ENCODE data around the gene MAPK1.
"Not testable (repeated sequence)": the region's sequence is repeated elsewhere in the genome, so short reads cannot be mapped to it uniquely, and the experiment has no call there.

MAPK1 gene

DNA sequence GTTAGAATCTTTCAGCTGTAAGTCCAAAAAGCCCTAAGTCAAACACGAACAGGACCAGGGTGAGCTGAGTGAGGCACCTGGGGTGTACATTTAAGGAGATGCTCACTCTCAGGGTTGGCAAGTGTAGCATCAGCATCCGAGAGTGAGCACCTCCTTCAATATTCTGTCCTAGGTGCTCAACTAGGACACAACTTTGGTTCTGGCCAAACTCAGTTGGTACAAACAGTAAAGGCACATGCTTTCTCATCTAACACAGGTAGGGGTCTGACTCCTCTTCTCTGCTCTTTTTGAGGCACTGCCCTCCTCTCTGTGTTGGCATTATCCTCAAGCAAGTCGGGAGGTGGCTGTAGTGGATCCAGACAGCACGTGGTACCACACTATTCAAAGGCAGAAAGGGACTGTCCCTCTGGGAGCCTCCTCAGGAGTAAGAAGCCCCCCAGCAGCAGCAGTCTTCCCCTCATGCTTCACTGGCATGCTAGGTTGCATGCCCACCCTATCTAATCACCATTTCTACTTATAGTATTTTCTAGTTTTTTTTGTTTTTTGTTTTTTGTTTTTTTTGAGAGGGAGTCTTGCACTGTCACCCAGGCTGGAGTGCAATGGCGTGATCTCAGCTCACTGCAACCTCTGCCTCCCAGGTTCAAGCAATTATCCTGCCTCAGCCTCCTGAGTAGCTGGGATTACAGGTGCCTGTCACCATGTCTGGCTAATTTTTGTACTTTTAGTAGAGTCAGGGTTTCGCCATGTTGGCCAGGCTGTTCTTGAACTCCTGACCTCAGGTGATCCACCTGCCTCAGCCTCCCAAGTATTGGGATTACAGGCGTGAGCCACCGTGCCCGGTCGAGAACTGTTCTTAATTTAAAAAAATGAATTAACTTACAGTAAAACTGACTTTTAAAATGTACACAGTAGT is 14.7 kb upstream of the MAPK1 start:
- no peak for DNase-seq

DNA sequence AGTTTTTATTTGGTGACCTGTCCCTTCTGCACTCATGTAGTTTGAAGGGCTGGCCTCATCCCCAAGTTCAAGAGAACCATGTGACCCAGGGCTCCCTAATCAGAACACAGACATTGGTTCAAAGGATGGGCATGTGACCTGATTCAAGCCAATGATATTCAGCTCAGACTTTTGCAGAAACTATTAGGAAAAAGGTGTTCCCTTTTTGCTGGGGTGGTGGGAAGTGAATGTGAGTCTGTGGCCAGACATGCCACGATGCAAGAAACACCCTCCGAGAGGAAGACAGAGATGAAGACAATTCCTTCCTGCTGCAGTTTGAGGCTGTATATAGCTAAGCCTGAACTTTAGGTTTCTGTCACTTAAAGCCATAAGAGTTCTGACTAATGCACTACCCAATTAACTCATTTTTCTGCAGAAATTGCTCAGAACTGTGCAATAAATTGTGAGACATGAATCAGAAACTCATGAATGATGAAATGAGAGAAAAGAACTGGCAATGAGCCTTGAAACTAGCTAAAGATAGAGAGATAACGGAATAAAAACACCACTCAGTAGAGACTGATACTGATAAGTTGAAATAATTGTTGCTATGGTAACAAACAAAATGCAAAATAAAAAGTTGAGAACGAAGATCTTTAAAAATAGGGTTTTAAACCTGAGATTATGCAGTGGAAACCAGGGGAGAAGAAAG is 9.2 kb upstream of the MAPK1 start:
- DNase-seq, result no peak

DNA sequence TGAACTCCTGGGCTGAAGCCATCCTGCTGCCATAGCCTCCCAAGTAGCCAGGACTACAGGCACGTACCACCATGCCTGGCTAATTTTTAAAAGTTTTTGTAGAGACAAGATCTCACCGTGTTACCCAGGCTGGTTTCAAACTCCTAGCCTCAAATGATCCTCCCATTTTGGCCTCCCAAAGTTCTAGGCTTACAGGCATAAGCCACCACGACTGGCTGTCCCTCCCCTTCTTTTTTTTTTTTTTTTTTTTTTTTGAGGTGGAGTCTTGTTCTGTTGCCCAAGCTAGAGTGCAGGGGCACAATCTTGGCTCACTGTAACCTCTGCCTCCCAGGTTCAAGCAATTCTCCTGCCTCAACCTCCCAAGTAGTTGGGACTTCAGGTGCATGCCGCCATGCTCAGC is 7.5 kb upstream of the MAPK1 start:
- not testable (repeated sequence) for DNase-seq

DNA sequence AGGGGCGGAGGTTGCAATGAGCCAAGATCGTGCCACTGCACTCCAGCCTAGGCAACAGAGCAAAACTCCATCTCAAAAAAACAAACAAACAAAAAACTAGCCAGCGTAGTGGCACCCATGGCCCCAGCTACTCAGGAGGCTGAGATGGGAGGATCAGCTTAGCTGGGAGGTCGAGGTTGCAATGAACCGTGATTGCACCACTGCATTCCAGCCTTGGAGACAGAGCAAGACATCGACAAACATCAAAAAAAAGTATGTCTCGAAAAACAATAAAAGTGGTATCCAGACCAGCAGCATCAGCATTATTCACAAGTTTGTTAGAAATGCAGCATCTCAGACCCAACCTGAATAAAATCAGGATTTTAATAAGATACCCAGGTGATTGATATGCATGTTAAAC is 6.2 kb upstream of the MAPK1 start:
- no peak for DNase-seq

DNA sequence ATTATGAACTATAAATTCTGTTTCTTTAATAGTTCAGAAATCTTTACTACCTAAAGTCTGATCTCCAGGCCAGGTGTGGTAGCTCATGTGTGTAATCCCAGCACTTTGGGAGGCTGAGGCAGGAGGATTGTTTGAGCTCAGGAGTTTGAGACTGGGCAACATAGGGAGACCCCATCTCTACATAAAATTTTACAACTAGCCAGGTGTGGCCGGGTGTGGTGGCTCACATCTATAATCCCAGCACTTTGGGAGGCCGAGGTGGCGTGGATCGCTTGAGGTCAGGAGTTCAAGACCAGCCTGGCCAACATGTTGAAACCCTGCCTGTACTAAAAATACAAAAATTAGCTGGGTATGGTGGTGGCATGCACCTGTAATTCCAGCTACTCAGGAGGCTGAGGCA is 5.3 kb upstream of the MAPK1 start:
- DNase-seq, result not testable (repeated sequence)

DNA sequence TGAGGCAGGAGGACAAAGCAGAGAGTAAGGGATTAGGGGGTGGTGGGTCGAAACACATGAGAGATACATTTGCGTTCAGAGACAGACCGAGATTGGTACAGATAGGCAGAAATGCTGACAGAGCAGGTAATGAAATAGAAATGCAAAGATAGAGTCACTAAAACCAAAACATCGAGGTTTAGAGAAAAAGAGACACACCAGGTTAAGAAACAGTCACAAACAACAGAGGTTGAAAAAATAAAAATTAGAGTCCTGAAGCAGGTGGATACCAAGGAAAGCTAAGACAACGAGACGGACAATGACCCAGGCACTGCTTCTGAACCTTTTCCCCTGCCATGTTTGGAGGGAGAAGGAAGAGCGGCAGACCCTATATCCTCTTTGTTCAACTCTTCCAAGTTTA is 1.2 kb upstream of the MAPK1 start:
- no peak for DNase-seq

DNA sequence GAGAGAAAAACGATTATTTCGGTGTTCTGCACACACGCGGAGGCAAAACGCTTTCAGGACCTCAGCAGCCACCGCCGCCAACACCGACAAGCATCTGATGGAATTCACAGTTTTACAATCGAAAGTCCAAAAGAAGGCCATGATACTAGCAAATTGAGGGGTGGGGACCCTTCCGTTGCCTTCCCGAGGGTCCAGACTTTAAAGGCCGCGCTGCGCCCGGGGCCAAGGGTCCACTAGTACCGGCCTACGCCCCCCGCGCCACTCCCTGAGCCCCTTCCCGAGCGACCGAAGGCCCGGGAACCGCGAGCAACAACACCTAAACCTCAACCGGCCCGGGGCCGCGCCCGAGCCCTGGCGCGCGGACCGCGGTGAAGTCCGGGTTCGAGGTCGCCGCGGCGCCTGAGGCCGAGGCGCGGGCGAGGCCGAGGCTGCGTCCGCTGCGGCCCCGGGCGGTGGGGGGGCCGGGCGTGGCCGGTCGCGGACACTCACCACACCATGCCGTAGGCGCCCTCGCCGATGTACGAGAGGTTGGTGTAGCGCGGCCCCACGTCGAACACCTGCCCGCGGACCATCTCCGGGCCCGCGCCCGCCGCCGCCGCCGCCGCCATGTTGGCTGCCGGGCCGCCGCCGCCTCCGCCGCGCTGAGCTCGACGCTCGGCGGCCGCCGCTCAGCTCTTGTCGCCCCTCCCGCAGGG is 465 bp downstream of the MAPK1 start:
- peak; percentile 24 for DNase-seq

DNA sequence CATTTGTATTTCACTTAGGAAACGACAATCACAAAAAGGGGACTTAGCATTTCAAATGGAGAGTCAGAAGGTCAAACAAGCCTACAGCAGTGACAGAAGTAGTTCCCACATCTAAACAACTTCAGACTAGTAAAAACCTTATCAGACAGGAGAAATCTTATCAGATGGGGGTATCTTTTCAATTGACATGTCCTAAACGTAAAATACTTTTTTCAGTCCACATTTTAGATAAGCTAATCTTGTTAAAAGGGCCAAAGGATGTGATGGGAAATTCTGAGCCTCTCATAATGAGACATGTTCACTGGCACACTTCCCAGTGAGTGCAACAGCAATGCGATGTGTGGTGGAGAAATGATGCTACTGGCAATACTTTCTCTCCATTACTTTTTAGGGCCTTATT is 2.4 kb downstream of the MAPK1 start:
- DNase-seq, result no peak

DNA sequence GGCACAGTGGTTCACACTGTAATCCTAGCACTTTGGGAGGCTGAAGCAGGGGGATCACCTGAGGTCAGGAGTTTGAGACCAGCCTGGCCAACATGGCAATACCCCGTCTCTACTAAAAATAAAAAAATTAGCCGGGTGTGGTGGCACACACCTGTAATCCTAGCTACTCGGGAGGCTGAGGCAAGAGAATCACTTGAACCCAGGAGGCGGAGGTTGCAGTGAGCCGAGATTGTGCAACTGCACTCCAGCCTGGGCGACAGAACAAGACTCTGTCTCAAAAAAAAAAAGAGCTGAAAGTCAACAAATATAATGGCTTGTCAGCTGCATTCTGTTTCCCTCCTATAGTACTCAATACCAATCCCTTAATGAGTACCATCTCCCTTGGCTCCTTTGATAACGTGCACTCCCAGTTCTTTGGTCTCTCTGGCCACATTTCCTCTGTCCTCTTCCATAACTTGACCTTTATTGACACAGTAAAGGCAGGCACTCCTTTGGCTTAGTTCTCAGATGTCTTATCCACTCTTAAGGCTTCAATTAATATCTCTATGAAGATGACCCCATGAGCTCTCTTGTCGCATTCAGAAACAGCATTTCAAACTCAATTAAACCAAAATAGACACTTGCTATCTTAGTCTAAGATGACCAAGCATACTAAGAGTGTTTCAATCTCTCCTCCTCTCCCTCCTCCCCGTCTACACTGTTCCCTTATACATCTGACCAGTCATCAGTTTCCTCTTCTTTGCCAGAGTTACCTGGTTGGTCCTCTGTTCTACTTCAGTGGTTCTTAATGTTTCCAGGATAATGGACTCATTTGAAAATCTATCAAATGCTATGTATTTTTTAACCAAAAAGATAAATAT is 4.8 kb downstream of the MAPK1 start:
- no peak for DNase-seq

DNA sequence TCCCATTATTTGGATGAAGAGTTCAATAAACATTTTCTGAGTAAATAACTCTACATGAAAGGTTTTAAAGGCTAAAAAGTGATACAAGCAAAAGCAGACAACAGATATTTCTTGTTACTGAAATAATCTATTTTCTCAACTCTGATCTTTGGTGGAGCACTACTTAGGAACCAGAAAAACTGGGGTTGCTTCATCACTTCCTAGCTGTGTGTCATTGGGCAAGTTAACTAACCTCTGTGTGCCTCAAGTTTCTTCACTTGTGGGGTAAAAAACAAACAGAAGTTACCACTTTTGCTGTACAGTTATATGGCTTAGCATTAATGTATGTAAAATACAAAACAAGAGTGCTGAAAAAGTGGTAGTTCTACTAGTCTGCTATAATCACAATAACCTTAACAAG is 5.6 kb downstream of the MAPK1 start:
- DNase-seq, result no peak

DNA sequence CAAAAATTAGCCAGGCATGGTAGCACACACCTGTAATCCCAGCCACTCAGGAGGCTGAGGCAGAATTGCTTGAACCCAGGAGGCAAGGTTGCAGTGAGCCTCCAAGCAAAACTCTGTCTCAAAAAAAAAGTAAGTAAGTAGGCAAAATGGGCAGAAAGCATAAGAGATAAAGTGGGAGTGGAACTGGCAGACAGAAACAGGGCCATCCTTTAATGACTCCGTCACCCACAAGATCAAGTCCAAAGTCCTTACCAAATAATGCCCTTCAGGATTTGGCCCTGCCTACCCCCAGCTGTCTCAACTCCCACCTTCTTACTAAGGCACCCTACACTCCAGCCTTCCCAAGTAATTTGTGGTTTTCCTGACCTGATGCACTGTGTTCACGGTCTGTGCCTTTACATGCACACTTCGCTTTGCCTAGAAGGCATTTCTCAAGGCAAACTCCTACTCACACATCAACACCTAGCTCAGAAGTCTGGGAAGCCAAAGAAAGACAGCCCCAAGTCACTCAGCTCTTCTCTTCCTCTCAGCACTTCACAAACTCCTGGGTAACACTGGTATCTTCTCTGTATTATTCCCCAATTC is 6.1 kb downstream of the MAPK1 start:
- DNase-seq, result no peak

DNA sequence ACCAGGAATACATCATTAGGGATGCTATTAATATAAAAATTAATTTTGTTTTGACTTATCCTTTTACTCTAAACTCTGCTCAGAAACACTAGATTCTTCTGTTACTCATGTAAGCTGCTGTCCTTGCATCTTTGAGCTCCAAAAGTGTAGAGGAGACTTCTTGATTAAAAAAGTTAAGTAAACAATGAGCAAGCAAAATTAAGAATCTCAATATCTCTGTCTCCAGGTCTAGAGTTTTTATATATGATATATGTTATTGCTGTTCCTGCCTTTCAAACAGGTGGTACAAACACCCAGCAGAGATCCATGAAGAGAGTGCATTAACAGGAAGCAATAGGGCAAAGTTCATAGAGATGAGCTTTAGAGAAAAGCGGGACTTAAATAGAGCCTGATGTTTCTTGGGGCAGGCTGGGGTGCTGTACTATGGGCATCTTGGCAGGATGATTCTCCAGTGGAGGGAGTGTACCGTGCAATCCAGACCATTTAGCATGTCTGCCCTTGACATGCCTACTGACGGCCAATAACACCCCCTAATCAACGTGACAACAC is 6.9 kb downstream of the MAPK1 start:
- DNase-seq, result no peak

DNA sequence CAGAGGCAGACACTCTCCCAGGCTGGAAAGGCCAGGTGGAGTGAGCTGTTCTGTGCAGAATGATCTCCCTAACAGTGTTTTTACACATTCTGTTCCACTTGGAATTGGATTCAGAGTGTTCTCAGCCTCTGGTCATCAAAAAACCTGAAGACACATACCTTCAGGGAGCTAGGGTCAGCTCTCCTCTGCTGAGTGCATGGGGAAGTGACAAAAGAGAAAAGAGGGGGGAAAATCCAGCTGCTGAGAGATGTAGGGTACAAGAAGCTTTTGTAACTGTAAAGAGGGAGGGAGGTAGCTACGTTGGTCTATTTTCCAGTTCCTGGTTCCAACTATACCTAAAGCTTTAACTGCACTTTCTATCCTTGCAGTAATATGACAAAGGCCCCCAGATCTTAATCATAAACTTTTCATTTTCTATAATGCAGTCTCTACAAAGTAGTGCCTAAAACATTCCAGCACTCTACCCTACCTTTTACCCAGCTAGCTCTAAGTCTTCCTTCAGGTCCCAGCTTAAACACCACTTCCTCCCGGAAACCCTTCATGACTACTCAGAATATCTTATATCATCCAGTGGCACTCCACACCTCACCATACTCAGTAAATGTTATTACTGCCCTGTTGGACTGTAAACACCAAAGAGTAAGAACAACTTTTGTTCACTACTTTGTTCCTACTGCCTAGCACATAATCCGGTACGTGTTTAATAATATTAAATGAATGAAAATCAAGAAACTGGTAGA is 9.2 kb downstream of the MAPK1 start:
- DNase-seq, result no peak

DNA sequence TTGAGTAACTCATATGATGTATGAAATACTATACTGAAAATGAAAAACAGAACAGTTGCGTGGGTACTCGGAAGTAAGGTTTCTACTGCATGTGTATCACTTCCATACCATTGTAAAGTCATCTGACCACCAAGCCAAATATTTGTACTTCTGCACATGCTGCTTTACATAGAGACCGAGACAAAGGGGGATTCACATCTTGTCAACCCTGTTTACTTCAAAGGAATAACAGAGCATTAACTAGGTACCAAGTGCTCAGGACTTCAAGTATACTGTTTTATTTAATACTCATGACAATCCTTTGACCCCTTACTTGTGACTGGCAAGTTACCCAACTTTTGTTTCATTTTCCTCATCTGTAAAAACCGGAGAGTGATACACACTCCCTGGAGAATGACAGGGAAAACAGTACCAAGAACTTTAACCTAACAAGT is 9.9 kb downstream of the MAPK1 start:
- no peak for DNase-seq

DNA sequence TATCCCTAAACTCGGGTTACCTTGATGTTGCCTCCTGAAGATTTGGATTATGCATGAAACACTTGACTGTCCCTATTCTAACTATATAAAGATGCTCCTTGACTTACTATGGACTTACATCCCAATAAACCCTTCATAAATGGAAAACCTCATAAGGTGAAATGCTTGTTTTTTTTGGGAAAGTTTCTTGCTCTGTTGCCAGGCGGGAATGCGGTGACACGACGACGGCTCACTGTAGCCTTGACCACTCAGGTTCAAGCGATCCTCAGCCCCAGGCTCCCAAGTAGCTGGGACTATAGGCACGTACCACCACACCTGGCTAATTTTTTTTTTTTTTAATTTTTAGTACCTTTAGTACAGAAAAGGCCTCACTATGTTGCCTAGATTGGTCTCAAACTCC is 10.6 kb downstream of the MAPK1 start:
- no peak for DNase-seq

DNA sequence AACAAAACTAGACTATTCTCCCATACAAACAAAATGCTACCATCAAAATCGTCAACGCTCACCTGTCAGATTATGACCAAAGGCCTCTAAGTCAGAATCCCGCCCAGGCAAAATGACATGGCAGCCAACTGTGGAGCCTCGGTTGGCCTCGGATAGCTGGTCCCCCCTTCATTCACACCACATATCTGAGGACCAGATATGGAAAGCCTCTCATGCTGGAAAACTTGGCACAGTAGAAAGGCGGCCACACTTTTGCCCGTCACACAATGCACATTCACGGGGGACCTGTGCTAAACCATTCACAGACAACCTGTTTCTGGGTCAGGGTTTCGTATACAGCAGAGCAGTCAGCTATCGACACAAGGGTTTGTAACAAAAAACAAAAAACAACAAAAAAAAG is 11.2 kb downstream of the MAPK1 start:
- DNase-seq, result no peak

DNA sequence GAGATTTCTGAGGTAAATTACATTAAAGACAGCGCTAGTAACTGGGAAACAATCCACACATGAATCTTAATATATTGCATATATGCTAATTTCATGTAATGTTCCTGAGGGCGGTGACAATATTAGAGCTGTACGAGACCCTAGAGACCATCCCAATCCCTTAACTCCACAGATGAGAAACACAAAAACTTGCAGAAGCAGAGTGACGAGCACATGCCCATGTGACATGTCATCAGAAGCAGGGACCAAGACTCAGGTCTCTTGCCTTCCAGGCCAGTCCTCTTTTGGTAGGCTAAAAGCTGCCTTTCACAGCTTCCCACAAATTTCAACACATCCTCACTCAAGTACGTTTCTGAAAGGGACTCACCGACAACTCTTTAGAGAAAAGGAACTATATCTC is 11.8 kb downstream of the MAPK1 start:
- no peak for DNase-seq

DNA sequence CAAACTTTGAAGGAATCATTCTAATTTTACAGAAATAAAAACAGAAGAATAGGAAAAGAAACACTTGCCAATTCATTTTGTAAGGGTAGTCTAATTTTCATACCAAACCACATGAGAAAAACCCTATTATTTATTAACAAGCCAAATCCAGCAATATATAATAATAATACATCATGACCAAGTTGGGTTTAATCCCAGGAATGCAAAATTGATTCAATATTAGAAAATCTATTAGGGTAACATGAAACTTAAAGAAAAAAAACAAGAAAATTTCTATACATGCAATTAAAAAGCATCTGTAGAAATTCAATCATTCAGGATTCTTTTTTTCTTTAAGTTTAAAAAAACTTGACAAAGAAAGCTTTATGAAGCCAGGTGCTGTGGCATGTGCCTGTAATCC is 16.8 kb downstream of the MAPK1 start:
- no peak for DNase-seq

DNA sequence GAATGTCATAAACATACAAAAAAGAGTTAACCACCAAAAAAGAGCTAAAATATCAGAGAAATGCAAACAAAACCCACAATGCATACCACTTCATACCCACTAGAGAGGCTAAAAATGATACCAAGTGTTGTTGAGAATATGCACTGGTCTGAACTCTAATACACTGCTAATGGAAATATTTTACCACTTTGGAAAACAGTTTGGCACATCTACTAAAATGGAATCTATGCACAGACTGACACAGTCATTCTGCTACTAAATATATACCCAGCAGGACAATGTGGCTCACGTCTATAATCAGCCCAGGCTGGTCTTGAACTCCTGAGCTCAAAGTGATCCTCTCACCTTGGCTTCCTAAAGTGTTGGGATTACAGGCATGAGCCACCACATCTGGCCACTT is 18.0 kb downstream of the MAPK1 start:
- DNase-seq, result no peak

DNA sequence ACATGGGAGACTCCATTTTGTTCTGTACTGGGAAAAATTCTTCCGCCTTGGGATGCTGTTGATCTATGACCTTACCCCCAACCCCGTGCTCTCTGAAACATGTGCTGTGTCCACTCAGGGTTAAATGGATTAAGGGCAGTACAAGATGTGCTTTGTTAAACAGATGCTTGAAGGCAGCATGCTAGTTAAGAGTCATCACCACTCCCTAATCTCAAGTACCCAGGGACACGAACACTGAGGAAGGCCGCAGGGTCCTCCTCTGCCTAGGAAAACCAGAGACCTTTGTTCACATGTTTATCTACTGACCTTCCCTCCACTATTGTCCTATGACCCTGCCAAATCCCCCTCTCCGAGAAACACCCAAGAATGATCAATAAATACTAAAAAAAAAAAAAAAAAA is 19.4 kb downstream of the MAPK1 start:
- not testable (repeated sequence) for DNase-seq
